Measurements from ENCODE around the gene PPP4C. TPM values are rescaled to one million over a fixed set of nuclear protein-coding genes. Genes with fewer than 3 reads are reported as not detected.

Gene PPP4C
- total and polyA plus RNA-seq, 3 donors from 2014 or later: 82.1 to 154 (median 109) TPM

DNA sequence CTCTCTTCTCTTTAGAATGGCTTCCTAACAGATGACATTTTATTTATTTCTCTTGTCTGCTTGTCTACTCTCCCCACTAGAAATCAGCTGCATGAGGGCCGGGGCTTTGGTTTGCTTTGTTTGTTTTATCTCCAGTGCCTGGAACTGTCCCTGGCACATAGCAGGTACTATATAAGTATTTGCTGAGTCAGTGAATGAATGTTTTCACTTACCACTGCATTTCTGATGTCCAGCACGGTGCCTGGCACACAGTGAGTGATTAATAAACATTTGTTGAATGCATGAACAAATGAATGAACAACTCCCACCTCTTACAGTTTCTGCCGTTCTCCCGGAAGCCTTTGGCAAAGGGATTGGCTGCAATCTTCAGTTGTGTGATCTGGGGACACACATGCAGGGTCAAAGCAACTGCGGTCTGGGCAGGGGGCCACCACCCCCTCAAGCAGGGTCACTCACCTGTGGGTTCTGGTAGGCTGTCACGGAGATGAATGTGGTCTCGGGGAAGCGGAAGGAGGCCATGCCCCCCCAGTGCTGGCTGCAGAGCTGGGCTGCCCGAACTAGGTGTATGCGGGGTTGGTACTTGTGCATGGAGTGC lies 12.5 kb downstream of the PPP4C start:
- intact Hi-C loops (cut with DNase I; ENCODE audit: low total_unique reads): no loop called here
- DNase-seq: no peak
- TF ChIP-seq POLR2A (IDR thresholded peaks at IDR 0.05): no peak
- no peak for TF ChIP-seq CTCF (IDR thresholded peaks at IDR 0.05)
- H3K4me3 ChIP-seq: no peak overlapping the region
- no peaks in the 10 kb centered on the region for H3K9me3 ChIP-seq
- H3K27ac ChIP-seq: no peak overlapping the region
- WGBS, 2 donors: 82% methylated on average over 10 of the region's 10 CpGs
- peaks cover 23% of the 10 kb centered on the region for H3K4me1 ChIP-seq
- no peaks in the 10 kb centered on the region for H3K27me3 ChIP-seq
- H3K36me3 ChIP-seq (ENCODE audit: low read depth, missing control alignments): no peaks in the 10 kb centered on the region

- WGBS, 2 donors: 82% methylated on average over 8 to 19 of the region's 22 CpGs
- H3K36me3 ChIP-seq (ENCODE audit: low read depth, missing control alignments): no peaks in the 10 kb centered on the region
- no peaks in the 10 kb centered on the region for H3K9me3 ChIP-seq
- no peak overlapping the region for H3K27ac ChIP-seq
- intact Hi-C loops (cut with DNase I; ENCODE audit: low total_unique reads): no loop called here
- H3K4me3 ChIP-seq: no peak overlapping the region
- no peak for TF ChIP-seq CTCF (IDR thresholded peaks at IDR 0.05)
- TF ChIP-seq POLR2A (IDR thresholded peaks at IDR 0.05): no peak
- H3K4me1 ChIP-seq: peaks cover 23% of the 10 kb centered on the region
- DNase-seq: no peak
- H3K27me3 ChIP-seq: no peaks in the 10 kb centered on the region
Observed at GRCh38 chr16:30088832-30089624, 13.2 kb downstream of the PPP4C start.

GRCh38 chr16:30090610-30091331 lies 15.0 kb downstream of the PPP4C start:
- Histone ChIP-seq H3K4me1 (peaks cover 33% of the 10 kb centered on the region), H3K27me3 (no peaks in the 10 kb centered on the region), H3K27ac (peak overlapping the region in 1 of 2 donors; percentile 91), H3K36me3 (ENCODE audit: low read depth, missing control alignments) (no peaks in the 10 kb centered on the region), H3K9me3 (no peaks in the 10 kb centered on the region), H3K4me3 (peak overlapping the region; percentile 61 to 70)
- no peak for DNase-seq
- WGBS, 2 donors: 32 to 44% methylated on average over 21 to 26 of the region's 26 CpGs
- intact Hi-C loops (cut with DNase I; ENCODE audit: low total_unique reads): no loop called here
- no peak for TF ChIP-seq CTCF (IDR thresholded peaks at IDR 0.05)

DNA sequence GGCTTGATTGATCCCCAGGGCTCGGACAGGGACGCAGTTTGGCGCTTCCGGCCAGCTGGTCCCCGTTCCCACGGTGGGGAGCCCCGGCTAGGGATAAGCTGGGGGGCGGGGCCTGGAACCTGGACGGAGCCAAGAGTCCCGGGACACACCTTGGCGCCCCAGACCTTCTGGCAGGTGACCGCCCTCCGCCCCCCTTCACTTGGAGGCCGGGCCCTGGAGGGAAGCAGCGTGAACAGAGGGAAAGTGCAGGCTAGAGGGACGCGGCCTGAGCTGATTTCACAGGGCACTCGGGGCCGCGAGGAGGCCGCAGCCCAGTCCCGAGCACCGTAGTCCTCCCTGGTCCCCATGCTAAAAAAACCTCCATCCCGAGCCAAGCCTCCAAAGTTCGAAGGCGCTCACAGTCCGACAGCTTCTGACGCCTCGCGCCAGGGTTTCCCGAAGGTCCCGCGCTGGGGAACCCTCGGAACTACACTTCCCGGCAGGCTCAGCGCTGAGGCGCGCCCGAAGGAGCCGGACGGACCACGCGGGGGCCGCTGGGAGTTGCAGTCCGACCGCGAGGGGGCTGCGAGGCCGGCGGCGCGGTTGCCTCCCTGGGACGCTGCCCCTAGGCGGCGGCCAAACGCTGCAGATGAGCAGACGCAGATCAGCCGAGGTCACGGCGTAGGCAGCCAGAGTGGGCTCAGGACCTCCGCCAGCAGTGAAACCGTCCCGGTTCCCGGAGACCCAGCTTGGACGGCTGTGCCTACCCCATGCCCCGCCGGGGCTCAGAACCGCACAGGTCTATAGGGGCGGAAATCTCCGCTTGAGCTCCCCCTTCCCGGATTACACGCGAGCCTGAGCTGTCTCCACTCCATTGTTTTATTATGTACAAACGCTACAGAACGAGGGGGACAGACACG lies 15.9 kb downstream of the PPP4C start, which contains the start of gene TBX6:
Gene TBX6, minus strand, starts transcription at position 451 of the 899 bp plus-strand sequence. CDS start 731 bp downstream, outside the sequence.
- peak; percentile 94 for DNase-seq
- Histone ChIP-seq H3K4me3 (peak within 1 kb of the TSS; percentile 61 to 70), H3K9me3 (no peaks in the 10 kb centered on the region), H3K36me3 (ENCODE audit: low read depth, missing control alignments) (no peaks in the 10 kb centered on the region), H3K4me1 (peaks cover 33% of the 10 kb centered on the region), H3K27ac (peak within 1 kb of the TSS; percentile 68 to 91), H3K27me3 (no peaks in the 10 kb centered on the region)
- TF ChIP-seq CTCF (IDR thresholded peaks at IDR 0.05) (peak; percentile 66 to 96 (median 92)), POLR2A (IDR thresholded peaks at IDR 0.05) (no peak)
- WGBS, 2 donors: 0 to 5% methylated on average over 13 to 61 of the region's 76 CpGs
- intact Hi-C loops (cut with DNase I; ENCODE audit: low total_unique reads): no loop called here
